NCI-H460 (cell line): ENCODE results near the gene PPP2R3A. TPM values are rescaled to one million over a fixed set of nuclear protein-coding genes. Genes with fewer than 3 reads are reported as not detected.
"Not testable (repeated sequence)": the region's sequence is repeated elsewhere in the genome, so short reads cannot be mapped to it uniquely, and the experiment has no call there.

Experiments used
- DNase-seq: peaks from one replicate; pipeline ENCODE4 v3.0.0-alpha.2; 2016; ENCODE audit warnings: low read depth; ENCODE audit errors: extremely low read depth
- small RNA-seq, 2 experiments: library from RNA; depleted of rRNA; stranded (forward); fragments of <200 nt; gene quantifications; one replicate each; pipeline ENCODE3, GENCODE V24; 2014
- total RNA-seq: library from RNA; depleted of rRNA; stranded (reverse); fragments of >200 nt; shearing (Covaris generic); gene quantifications from 2 replicates; pipeline ENCODE4 v1.2.3, GENCODE V29; 2014; rRNA removed

Gene PPP2R3A
- total RNA-seq, 1 experiment from 2014 or later = 2.8 TPM

GRCh38 chr3:136192195-136192594 lies 226.7 kb downstream of the PPP2R3A start:
- not testable (repeated sequence) for DNase-seq

- DNase-seq = no peak
These were observed 227.3 kb downstream of the PPP2R3A start for GRCh38 chr3:136192831-136193230.

GRCh38 chr3:136193278-136194054 lies 227.9 kb downstream of the PPP2R3A start:
- no peak for DNase-seq

GRCh38 chr3:136194409-136195257 lies 229.1 kb downstream of the PPP2R3A start:
- DNase-seq = no peak

DNA sequence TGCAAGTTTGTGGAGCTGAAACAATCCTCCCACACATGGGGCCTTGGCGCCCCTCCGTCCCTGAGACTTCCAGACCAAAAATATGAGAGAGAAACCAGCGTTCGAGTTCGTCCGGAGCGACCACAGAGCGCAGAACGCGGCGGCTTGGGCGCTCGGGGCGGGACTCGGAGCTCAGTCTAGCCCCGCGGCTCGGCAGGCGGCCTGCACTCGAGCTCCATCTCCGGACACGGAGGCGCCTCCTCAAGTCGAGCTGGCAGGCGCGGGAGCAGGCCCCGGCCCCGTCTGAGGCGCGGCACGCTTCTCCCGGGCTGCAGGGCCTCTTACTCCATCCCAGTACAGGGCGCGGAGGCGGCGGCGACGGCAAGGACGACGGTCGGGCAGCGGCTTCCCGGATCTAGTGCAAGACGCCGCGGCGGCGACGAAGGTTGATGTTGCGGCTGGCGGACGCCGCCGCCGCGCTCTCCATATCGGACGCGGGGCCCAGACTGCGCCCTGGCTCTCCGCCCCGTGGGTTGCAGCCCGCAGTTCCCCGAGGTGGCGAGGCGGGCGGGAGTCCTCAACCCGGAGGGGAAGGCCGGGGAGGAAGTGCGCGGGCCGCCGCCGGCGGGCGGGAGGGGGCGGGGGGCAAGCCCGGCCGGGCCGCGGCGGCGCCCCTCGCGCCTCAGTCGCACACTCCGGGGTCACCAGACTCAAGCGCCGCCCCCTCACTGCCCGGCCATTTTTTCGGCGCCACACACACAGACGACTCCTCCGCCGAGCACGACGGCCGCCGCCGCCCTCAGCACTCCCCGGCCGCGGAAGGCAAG lies 229.9 kb downstream of the PPP2R3A start:
- DNase-seq = peak; percentile 51

DNA sequence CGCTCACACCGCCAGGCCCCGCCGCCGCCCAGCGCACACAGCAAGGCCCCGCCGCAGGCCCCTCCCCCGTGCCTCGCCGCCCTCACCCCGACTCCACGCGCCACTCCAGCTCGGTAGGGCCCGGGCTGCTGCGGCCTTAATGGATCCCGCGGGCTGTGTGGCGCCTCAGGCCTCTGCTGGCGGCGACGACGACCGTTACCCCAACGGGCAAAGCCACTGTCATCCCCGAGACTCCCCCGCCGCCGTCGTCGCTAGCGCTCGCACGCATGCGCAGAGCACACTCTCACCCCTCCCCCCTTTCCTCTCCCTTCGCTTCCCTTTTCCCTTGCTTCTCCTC lies 230.5 kb downstream of the PPP2R3A start, which contains the start of gene MSL2:
Gene MSL2, minus strand, starts transcription at position 272 of the 337 bp plus-strand sequence. CDS start 1,222 bp downstream, outside the sequence.
- no peak for DNase-seq

GRCh38 chr3:136196401-136197158 lies 231.1 kb downstream of the PPP2R3A start:
- DNase-seq = peak; percentile 99

- DNase-seq = no peak
These were observed 231.7 kb downstream of the PPP2R3A start for GRCh38 chr3:136197159-136197793.

Small RNA genes lying within 50 kb of the gene (small RNA-seq; reads per million reads assigned to genes)
- 0 reads per million in 2 experiments for gene AC092989.1

Other genes starting within 250 kb of the PPP2R3A start
- 11.3 and 13.1 TPM in 2 replicates for gene MSL2, start 230.6 kb downstream of the PPP2R3A start, total RNA-seq